Jurkat, Clone E6-1 (cell line): ENCODE measurements around the gene CLDN5.

Experiments used
- DNase-seq: peaks from one replicate; pipeline ENCODE4 v3.0.0-alpha.2; 2011; ENCODE audit warnings: low read depth, low spot score
- H3K4me3 ChIP-seq: 2 replicates; pipeline ENCODE4 v1.5.1; 2011; ENCODE audit warnings: mild to moderate bottlenecking, low read length, control low read depth, moderate library complexity

CLDN5 gene

DNA sequence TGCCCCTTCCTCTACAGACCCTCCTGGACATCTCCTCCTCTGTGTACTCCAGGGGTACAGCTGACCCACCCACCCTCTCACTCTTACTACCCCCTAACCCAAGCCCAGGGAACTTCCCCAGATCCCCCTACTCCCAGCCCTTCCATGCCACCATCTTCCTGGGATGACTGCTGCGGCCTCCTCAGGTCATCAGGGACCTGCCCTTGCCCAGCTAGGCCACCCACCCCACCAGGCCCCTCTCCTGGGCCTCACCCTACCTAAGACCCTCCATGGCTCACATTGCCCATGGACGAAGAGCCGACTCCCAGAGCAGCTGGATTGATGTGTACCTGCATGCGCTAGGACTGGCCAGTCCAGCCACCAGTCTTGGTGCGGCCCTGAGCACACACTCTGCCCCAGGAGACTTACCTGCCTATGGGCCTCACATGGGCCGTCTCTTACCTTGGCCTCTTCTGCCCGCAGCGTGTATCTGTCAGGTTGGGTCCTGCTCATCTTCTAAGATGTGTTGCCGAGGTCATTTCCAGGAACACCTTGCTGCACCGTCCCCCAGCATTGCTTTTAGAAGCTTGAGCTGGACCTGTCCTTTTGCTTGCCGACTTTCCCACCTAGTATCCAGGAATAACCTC lies 2.0 kb upstream of the CLDN5 start:
- no peak overlapping the region for H3K4me3 ChIP-seq
- no peak for DNase-seq

DNA sequence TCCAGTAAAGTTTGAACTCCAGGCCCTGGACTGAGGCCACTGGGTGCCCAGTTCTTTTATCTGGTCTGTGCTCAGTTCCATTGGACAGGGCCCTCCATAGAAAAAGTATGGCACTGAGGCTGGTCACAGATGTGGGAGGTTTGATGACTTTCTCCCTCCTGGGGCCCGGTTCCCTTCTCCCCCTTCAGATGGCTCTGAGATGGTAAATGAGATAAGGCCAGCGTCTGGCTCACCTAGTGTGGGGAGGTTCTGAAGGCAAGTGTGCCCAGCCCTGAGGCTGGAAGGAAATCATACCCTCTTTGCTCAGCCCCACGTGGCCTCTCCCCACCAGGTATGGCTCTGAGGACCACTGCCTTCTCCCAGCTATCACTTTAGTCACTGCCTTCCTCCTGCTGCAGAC lies 1.5 kb upstream of the CLDN5 start:
- DNase-seq = no peak

DNA sequence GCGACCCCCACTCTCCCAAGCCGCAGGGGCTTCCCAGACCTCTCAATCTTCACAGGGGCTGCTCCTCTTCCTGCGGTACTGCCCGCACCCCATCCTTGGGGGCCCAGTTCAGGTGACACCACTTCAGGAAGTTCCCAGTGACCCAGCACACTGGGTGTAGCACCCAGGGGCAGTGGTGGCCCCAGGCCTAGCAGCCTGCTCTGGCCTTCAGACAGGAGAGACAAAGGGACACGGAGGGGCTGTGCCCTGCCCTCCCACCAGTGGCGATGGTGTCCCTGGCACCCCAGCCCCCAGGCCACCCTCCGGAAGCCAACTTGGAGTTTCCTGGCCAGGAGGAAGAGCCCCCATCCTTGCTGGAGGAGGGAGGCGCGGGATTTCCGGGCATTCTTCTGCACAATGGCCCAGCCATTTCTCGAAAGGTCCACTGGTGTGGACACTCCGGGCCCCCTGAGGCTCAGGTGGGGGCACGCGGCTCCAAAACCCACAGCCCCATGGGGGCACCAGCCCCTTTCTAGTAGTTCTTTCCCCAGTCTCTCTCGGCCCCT lies 978 bp upstream of the CLDN5 start:
- H3K4me3 ChIP-seq = no peak overlapping the region
- no peak for DNase-seq

More for the DNA sequence above, 1.5 kb upstream of the CLDN5 start:
- H3K4me3 ChIP-seq = no peak overlapping the region

DNA sequence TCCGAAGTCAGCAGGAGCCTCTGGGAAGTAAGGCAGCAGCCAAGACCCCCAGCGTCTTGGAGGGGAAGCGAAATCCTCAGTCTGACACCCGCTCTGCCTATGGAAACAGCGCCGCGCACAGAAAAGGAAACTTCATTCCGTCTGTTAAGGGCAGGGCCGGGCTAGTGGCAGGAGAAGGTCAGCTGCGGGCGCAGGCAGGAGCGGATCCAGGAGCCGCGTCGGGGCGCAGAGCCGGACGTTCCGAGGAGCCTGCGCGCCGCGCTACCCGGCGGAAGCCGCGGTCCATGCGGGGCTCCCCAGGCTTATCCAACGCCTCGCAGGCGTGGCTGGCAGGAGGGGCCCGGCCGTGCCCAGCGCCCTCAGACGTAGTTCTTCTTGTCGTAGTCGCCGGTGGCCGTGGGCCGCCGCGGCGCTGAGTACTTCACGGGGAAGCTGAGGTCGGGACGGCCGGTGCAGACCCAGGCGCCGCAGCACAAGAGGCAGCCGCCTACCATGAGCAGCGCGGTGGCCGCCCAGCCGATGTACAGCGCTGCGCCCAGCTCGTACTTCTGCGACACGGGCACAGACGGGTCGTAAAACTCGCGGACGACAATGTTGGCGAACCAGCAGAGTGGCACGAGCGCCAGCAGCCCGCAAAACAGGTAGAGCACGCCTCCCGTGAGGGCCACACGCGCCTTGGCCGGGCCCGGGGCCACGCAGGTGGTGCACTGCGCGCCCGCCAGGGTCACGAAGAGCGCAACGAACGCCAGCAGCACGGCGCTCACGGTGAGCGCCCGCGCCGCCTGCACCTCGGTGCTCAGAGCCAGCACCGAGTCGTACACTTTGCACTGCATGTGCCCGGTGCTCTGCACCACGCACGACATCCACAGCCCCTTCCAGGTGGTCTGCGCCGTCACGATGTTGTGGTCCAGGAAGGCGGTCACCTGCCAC lies 705 bp downstream of the CLDN5 start:
- DNase-seq = no peak
- H3K4me3 ChIP-seq = no peak overlapping the region

DNA sequence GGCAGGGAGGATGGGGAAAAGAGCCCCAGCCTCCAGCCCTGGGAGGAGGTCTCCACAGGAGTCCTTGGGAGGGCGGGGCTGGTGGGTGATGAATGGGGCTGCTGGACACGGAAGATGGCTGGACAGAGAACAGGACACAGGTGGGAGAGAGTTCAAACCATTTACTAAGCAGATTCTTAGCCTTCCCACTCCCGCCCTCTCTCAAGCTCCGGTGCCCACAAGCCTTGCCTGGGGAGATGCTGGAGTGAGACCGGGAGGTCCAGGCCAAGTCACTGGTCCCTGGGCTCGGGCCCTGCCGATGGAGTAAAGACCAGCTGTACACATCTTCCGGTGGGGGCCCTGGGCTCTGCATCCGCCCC lies 1.4 kb downstream of the CLDN5 start:
- no peak overlapping the region for H3K4me3 ChIP-seq
- no peak for DNase-seq

DNA sequence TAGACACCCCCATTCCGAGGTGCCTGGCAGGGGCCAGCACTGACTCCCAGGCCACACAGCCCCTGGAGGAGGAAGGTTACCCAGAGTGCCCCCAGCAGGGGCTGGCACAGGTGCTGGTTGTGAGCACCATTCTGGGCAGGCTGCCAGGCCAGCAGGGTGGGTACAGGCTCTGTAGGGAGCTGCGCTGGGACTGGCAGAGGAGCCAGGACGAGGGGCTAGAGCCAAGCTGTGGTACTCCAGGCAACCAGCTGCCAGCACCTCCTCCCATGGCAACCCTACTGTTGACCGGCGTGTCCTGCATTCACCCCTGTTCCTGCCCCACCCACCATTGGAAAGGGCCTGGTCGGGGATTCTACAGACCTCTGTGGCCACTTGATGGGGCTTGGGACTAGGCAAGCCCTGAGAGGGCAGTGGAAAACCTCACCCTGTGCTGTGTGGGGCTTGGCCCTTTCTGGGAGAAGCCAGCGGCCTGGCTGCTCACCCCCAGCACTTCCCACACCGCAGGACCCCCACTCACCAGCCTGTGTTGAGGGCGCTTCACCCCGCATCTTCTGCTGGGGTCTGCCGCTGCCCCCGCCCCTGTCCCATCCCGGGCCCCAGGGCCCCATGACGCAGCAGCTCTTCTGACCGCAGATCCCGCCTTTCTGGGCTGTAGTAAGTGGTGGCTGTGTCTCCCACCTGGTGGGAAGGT lies 1.9 kb downstream of the CLDN5 start:
- no peak for DNase-seq
- no peak overlapping the region for H3K4me3 ChIP-seq

DNA sequence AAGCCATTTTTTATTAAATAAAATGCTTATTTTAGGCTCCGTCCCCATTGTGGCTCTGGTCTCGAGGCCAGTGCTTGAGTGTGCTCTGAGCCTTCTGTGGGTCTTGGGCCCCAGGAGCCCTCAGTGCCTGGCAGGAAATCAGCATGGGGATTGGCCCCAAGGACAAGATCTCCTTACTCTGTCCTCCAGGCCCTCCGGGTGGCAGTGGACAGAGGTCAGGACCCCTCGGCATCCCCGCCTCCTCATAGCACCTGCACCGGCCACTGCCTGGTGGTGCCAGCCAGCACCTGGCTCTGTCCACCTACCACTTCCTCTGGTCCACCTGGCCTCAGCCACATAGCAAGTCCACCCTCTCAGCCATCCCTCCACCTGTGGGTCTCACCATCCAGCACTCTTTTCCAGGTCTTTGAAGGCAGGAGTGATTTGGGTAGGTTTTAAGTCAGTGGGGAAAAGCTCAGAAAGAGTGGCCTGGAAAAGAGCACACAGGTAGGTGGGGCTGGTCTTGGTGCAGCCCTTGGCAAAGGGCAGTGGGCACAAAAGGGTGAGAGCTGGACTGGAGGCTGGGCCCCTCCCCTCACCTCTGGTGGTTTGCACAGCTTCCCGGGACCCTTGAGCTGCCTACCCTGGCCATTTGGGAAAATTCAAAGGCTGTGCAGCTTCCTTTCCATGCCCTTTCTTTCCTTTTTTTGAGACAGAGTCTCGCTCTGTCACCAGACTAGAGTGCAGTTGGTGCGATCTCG lies 3.5 kb downstream of the CLDN5 start:
- no peak for DNase-seq
- H3K4me3 ChIP-seq = no peak overlapping the region

DNA sequence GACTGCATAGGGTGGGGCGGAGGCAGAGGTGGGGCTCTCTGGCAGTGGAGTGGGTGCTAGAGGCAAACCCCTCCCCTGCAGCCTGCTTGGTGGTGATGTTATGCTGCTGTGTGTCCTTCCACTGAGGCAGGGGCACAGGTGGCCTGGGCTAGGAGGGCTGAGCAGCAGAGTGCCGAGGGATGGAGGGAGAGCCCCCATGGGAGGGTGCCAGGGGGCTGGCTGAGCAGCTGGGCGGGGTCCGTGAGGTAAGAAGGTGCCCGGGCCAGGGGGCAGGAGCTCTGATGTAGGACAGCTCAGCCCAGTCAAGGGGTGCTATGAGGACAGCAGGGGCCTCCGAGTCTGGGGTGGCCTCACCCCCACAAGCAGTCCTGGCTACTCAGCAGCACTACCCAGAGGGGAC lies 4.2 kb downstream of the CLDN5 start:
- DNase-seq = no peak
- H3K4me3 ChIP-seq = no peak overlapping the region

DNA sequence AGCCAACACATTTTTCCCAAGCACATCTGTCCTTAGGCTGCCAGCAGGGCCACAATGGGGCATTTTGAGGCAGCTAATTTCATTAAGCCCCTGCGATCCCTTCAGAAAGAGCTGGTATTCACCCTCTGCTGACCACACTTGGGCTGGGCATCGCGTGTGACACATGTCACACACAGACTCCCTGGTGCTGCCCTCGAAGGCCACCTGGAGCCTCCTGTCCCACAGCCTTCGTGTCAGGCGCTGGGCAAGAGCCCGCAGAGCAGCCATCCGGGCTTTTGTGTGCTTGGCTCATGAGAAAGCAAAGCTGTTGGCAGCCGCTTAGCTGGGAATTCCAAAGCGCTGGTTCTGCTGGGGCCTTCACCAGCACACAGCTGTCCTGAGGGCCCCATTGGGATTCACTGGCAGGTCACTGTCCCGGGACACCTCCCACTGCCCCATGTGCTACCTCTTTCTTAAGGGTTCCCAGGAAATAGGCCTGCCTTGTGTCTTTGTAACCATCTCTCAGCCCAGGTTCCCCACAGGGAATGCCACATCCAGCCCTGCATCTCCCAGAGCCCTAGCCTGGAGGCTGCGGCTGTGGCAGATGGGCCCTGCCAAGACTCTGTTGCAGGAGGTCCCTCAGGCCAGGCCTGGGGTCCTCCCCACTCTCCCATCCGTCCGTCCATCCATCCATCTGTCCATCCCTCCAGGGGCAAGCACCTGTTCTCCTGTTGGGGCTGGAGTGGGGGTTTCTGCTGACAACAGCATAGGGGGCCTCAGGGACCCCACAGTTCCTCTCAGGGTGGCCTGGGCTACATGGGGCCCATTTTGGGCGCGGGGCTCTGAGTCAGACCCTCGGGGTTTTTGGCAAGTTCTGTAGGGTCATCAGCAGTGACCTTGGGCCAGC lies 4.9 kb downstream of the CLDN5 start:
- H3K4me3 ChIP-seq = no peak overlapping the region
- no peak for DNase-seq

DNA sequence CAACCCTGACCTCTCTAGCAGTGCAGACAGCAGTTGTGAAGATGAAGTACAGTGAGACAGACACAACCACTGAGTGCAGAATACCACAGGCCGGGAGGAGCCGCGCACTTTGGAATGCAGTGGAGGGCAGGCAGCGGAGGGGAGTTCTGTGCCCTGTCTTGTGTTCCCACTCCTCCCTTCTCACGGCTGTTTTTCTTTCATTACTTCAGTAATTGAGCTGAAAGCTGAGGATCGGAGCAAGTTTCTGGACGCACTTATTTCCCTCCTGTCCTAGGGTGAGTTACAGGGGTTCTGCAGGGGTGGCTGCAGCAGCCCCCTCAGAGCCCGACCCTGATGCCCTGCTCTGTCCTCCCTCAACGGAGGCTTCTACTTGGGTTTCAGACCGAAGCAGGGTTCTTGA lies 5.6 kb downstream of the CLDN5 start:
- DNase-seq = no peak
- H3K4me3 ChIP-seq = no peak overlapping the region

DNA sequence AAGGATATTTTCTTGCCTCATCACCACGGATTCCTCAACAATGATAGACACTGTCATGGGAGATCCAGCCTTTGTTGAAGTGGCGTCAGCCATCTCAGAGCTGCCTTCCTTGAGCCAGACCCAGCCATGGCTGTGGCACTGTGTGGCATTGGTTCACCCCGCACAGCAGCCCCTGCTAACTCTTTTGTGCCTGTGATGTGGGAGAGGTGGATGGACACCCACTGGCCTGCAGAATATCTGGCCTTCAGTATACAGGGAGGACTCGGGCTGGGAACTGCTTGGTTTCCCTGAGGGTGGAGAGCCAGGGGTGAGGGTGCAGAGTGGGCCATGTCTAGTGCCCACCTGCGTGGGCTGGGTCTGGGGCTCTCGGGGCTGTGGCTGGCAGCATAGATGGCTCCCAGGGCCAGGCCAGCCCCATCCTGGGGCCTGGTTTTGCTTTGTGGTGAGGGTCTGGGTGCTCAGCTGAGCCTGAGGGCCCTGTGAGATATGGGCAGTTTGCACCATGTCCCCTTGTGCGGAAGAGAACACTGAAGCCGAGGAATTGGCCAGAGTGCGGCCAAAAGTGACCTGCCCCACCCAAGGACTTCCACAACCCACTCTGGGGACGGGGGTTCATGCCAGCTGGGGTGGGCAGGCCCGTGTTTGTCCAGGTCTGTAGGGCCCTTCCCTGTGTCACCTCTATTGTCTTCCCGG lies 6.1 kb downstream of the CLDN5 start:
- no peak overlapping the region for H3K4me3 ChIP-seq
- no peak for DNase-seq

DNA sequence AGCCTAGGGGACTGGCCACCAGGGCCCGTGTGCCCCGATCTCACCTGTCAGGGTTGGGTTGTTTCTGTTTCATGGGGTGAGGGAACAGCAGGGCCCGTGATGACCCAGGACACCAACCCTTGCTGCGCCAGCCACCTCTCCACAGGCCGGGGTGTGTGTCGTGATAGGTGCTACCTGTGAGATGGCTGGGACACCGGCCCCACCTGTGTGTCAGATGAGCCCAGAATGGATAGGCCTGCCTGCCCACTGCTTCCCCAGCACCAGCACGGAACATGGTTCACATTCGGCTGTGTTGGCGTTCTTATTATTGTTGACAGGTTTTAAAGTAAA lies 7.1 kb downstream of the CLDN5 start:
- H3K4me3 ChIP-seq = no peak overlapping the region
- DNase-seq = no peak

DNA sequence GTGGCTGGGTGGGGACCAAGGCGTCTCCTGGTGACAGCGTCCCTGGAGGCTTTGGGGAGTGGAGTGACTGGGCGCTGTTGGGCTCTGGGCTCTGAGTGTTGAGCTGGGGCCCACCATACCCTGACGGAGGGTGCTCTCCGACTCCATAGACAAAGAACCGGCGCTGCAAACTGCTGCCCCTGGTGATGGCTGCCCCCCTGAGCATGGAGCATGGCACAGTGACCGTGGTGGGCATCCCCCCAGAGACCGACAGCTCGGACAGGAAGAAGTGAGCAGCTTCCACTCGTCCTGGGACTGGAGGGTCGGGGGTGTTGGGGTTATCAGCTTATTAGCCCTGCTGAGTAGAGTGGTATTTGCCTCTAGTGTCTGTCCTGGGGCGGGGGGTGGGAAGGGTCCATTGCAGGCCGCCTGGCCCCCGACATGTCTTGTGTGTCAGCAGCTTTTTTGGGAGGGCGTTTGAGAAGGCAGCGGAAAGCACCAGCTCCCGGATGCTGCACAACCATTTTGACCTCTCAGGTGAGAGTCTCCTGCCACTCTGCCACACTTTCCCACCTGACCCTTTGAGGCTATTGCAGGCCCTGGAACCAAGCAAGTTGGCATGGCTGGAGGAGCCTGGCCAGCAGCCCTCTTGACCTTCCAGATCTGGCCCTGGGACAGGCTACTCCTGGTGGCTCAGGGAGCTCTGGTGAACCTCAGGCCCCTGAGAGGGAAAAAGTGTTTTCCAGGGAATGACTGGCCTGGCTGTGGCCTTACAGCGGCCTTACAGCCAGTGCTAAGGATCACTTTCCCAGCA lies 7.6 kb downstream of the CLDN5 start:
- H3K4me3 ChIP-seq = no peak overlapping the region
- no peak for DNase-seq

DNA sequence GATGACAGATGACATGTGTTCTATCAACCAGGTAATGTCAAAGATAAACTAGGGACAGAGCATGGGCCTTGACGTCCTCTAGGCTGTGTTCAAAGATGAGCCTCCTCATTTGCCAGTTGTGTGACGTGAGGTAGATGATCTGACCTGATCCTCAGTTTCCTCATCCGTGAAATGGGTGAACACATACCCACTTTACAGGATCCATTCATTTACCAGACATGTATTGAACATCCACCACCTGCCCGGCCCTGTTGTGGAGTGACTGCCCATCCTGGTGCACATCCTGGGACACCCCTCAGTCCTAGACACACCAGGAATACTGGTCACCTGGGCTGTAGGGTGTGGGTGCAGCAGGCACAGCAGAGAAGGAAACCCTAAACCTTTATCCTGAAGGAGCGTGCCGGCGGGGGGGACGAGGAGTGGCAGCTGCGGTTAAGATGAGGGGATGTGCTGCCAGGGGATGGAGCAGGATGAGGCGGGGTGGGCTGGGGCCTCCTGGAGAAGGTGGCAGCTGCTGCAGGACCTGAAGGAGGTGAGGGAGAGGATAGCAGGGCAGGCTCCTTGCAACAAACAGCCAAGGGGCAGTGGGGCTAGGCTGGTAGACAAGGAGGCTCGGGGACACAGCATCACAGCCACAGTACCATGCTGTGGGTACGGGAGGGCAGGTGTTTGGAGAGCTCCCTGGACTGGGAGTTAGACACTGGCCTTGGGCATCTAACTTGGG lies 8.4 kb downstream of the CLDN5 start:
- no peak overlapping the region for H3K4me3 ChIP-seq
- no peak for DNase-seq

DNA sequence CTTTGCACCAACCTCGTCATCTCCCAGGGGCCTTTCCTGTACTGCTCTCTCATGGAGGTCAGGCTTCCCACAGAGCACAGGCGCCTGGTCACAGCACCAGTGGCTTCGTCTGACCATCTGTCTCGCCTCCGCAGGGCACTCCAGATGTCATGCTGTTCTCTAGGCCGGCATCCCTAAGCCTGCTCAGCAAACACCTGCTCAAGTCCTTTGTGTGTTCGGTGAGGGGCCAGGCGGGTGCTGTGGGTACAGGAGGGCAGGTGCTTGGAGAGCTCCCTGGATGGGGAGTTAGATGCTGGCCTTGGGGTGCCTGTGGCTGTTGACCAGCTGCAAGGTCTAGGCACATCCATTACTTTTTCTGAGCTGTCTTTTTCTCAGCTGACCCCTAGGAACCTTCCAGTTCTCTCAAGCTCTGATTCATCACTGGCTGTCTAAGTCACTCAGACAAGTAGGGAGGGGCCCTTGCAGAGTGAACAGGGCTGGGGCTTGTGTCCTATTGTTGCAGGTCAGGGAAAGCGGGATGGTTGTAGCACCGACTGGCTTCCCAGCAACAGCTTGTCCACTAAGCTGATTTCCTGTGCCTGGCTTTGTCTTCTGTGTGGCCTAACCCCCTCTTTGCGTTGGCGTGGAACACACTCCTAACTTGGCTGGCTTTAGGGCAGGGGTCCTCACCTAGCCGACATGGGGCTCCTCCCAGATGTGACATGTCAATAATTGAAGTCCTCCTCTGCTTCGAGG lies 9.2 kb downstream of the CLDN5 start:
- no peak for DNase-seq
- no peak overlapping the region for H3K4me3 ChIP-seq

DNA sequence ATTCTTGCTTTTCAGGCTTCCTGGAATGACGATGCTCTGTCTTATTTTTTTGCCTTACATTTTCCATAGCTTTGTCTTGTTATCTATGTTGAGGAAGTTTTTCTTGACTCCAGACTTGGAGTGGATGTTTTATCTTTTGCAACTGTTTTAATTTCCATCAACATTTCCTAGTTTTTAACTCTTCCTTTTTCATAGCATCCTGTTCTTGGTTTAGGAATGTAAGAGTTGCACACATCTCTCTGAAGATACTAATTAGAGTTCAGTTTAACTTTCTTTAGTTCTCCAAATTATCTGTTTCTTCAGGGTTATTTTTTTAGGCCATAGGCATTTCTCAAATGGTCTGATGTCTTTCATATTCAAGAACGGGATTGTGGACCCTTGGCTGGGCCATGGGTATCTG lies 10.4 kb downstream of the CLDN5 start:
- no peak for DNase-seq
- H3K4me3 ChIP-seq = no peak overlapping the region
